GM12878 (cell line): ENCODE measurements around the gene SLC22A3. TPM values are rescaled to one million over a fixed set of nuclear protein-coding genes. Genes with fewer than 3 reads are reported as not detected.
"Not testable (repeated sequence)": the region's sequence is repeated elsewhere in the genome, so short reads cannot be mapped to it uniquely, and the experiment has no call there.

ENCODE experiments used
- ATAC-seq: fragments of 200-7000 bp; cut with Tn5 transposase; 3 replicates; pipeline ENCODE4 v1.9.1; 2020; ENCODE audit warnings: mild to moderate bottlenecking, moderate library complexity
- BruUV-seq: library from RNA; stranded (reverse); fragments of 400-500 nt; replicated peaks from 2 replicates; lab custom pipeline; 2021; lab: Mats Ljungman, UMichigan
- CTCF ChIA-PET: fragments of 300-600 bp; sonication (Branson Sonifier 250); formaldehyde crosslinking; extraction: SDS; loops from one replicate; lab custom pipeline; 2021; ENCODE audit warnings: inconsistent platforms; lab: Yijun Ruan, JAX
- POLR2A ChIA-PET: fragments of 350-600 bp; formaldehyde crosslinking; extraction: SDS; loops from one replicate; lab custom pipeline; 2021; ENCODE audit warnings: inconsistent platforms; lab: Charles Lee
- RAD21 ChIA-PET: fragments of 300-600 bp; sonication (Branson Sonifier 250); formaldehyde crosslinking; loops from one replicate; lab custom pipeline; 2023; ENCODE audit warnings: antibody characterized with exemption; ENCODE audit not compliant: unreplicated experiment; lab: Charles Lee
- SMC1A ChIA-PET: fragments of 300-600 bp; sonication (Branson Sonifier 250); formaldehyde crosslinking; loops from one replicate; lab custom pipeline; 2023; ENCODE audit not compliant: unreplicated experiment, uncharacterized antibody; lab: Charles Lee
- DNase-seq: peaks from one replicate; pipeline ENCODE4 v3.0.0-alpha.2; 2011; ENCODE audit warnings: low read depth, low spot score
- FAIRE-seq: peaks from 3 replicates; lab custom pipeline; 2011; peaks lifted over from hg19 to GRCh38; lab: Jason Lieb, UNC
- H2AFZ ChIP-seq: 2 replicates; pipeline ENCODE4 v1.6.0; 2011; ENCODE audit warnings: low read depth, low read length, control low read depth; ENCODE audit not compliant: control insufficient read depth
- H3K27ac ChIP-seq: 2 replicates; pipeline ENCODE4 v1.5.1; 2011; ENCODE audit warnings: control low read depth; ENCODE audit not compliant: control insufficient read depth, insufficient read depth
- H3K27me3 ChIP-seq, 2 experiments: replicated peaks in 1 of 2; 2 replicates each; pipeline versions ENCODE4 v1.6.0 to v1.6.1; 2011; ENCODE audit warnings: low read length in 1 of 2; ENCODE audit not compliant: control insufficient read depth in 2 of 2, insufficient read depth in 2 of 2
- H3K36me3 ChIP-seq, 2 experiments: 2 replicates each; pipeline ENCODE4 v1.5.1; 2011; ENCODE audit warnings: low read length in 1 of 2; ENCODE audit not compliant: control insufficient read depth in 2 of 2, insufficient read depth in 2 of 2
- H3K4me1 ChIP-seq: 2 replicates; pipeline ENCODE4 v1.6.1; 2011; ENCODE audit warnings: mild to moderate bottlenecking, low read length, moderate library complexity, mixed read lengths; ENCODE audit not compliant: control insufficient read depth, insufficient read depth
- H3K4me2 ChIP-seq: 2 replicates; pipeline ENCODE4 v1.6.0; 2011; ENCODE audit warnings: control low read depth; ENCODE audit not compliant: control insufficient read depth, insufficient read depth
- H3K4me3 ChIP-seq: fragments of 200-600 bp; sonication (generic); 2 replicates; pipeline ENCODE4 v1.5.1; 2016
- H3K79me2 ChIP-seq: 2 replicates; pipeline ENCODE4 v1.6.0; 2011; ENCODE audit warnings: low read length; ENCODE audit not compliant: control insufficient read depth, insufficient read depth
- H3K9ac ChIP-seq: 2 replicates; pipeline ENCODE4 v1.8.0; 2011; ENCODE audit warnings: low read length, control low read depth, mixed read lengths; ENCODE audit not compliant: control insufficient read depth, insufficient read depth
- H3K9me3 ChIP-seq: replicated peaks from 3 replicates; pipeline ENCODE4 v1.5.1; 2011; ENCODE audit warnings: mild to moderate bottlenecking, low read length; ENCODE audit not compliant: control insufficient read depth, insufficient read depth
- H4K20me1 ChIP-seq: 2 replicates; pipeline ENCODE4 v1.6.0; 2011; ENCODE audit not compliant: control insufficient read depth, insufficient read depth
- CBFB ChIP-seq: IDR thresholded peaks from 2 replicates; pipeline ENCODE4 v1.6.1; 2016; ENCODE audit warnings: antibody characterized with exemption, low read depth
- CREB1 ChIP-seq: IDR thresholded peaks from 2 replicates; pipeline ENCODE4 v1.6.1; 2012; ENCODE audit warnings: low read depth, mild to moderate bottlenecking, inconsistent platforms
- SMAD1 ChIP-seq: fragments of 450-650 bp; IDR thresholded peaks from 2 replicates; pipeline ENCODE4 v1.6.1; 2018; ENCODE audit warnings: mild to moderate bottlenecking, low read depth; ENCODE audit not compliant: partially characterized antibody
- WGBS: methylation state at CpG from one replicate; pipeline ENCODE4 v1.1.6; 2016; ENCODE audit warnings: low lambda C conversion rate; ENCODE audit not compliant: insufficient replicate concordance, insufficient coverage; ENCODE audit errors: missing lambda C conversion rate; 5-methylcytosine and 5-hydroxymethylcytosine counted together
- in situ Hi-C: fragments of 300-500 bp; cut with MboI; formaldehyde crosslinking; loops from 9 replicates; pipeline ENCODE4 v1.14.3; 2018; ENCODE audit warnings: mixed read lengths
- intact Hi-C: fragments of 100-400 bp; cut with micrococcal nuclease; formaldehyde crosslinking; loops from one replicate; pipeline ENCODE4 v1.14.2; 2022; ENCODE audit not compliant: unreplicated experiment
- polyA plus RNA-seq, 11 experiments: library from polyadenylated mRNA; depleted of rRNA in 4 of 11; unstranded in 6 of 11; stranded (reverse) in 5 of 11; fragments of >200 nt; fragmentation: Nextera tagmentation in 4 of 11; fragmentation: Illumina TruSeq in 1 of 11; extraction: Ambion mirVana in 4 of 11; extraction: Trizol in 1 of 11; gene quantifications; 1 replicate in 1 of 11; 2 replicates in 10 of 11; pipeline versions ENCODE4 v1.2.1 to v1.2.3, GENCODE V29; 2011 to 2016; ENCODE audit warnings: inconsistent platforms in 2 of 11, missing spikeins in 2 of 11, low read depth in 1 of 11
- total RNA-seq, 4 experiments: library from RNA; depleted of rRNA in 3 of 4; stranded (reverse); fragments of >200 nt in 3 of 4; fragmentation: Illumina TruSeq in 1 of 4; extraction: Trizol in 1 of 4; gene quantifications; 2 replicates each; pipeline versions ENCODE4 v1.2.1 to v1.2.3, GENCODE V29; 2013 to 2021
- TF ChIP-seq, protein P1 (sequence below): fragments of 450-650 bp; IDR thresholded peaks from 2 replicates; pipeline ENCODE4 v1.6.1; 2017; ENCODE audit warnings: antibody characterized with exemption, mild to moderate bottlenecking, moderate library complexity

Gene SLC22A3
- total and polyA plus RNA-seq, 10 of the 15 experiments (the other 5 are each of a cell fraction or from before 2014, with no cell fraction given), result 0.07 to 0.15 TPM; not detected in 8

DNA sequence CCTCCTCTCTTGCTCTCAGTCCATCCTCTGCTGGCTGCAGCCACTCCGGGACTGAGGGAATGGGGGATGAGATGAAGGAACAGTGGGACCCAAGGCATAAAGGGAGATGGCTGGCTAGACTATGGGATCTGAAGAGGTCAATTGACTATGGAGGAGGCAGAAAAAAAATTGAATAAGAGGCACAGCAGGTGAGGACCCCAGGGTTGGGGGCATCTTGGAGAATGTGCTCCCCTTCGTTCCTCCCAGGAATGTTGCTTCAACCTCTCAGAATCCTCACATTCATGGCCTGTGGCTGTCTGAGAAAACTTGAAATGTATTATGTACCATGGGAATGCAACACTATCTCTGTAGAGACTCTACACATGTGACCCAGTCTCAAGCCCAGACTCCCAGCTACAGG, 121.0 kb downstream of the SLC22A3 start:
- no TSS peak for BruUV-seq
- no peaks in the 10 kb centered on the region for H3K36me3 ChIP-seq
- intact Hi-C loops, result no loop called here
- H3K9ac ChIP-seq, result no peak overlapping the region
- ChIA-PET POLR2A (no interaction called here), SMC1A (no interaction called here)
- no peaks in the 10 kb centered on the region for H3K27me3 ChIP-seq
- TF ChIP-seq CBFB, result no peak
- no peak for TF ChIP-seq CREB1
- TF ChIP-seq, protein P1, sequence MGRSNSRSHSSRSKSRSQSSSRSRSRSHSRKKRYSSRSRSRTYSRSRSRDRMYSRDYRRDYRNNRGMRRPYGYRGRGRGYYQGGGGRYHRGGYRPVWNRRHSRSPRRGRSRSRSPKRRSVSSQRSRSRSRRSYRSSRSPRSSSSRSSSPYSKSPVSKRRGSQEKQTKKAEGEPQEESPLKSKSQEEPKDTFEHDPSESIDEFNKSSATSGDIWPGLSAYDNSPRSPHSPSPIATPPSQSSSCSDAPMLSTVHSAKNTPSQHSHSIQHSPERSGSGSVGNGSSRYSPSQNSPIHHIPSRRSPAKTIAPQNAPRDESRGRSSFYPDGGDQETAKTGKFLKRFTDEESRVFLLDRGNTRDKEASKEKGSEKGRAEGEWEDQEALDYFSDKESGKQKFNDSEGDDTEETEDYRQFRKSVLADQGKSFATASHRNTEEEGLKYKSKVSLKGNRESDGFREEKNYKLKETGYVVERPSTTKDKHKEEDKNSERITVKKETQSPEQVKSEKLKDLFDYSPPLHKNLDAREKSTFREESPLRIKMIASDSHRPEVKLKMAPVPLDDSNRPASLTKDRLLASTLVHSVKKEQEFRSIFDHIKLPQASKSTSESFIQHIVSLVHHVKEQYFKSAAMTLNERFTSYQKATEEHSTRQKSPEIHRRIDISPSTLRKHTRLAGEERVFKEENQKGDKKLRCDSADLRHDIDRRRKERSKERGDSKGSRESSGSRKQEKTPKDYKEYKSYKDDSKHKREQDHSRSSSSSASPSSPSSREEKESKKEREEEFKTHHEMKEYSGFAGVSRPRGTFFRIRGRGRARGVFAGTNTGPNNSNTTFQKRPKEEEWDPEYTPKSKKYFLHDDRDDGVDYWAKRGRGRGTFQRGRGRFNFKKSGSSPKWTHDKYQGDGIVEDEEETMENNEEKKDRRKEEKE, result no peak
- TF ChIP-seq SMAD1, result no peak
- TF ChIP-seq, all 136 proteins: peak for 0
- CTCF ChIA-PET, result no interaction called here
- no peak for DNase-seq
- H3K9me3 ChIP-seq, result no peaks in the 10 kb centered on the region; the same call in 2 of the 3 replicates
- no peak for ATAC-seq
- H4K20me1 ChIP-seq, result no peaks in the 10 kb centered on the region
- RAD21 ChIA-PET, result no interaction called here
- H3K27ac ChIP-seq, result no peak overlapping the region
- H3K79me2 ChIP-seq, result no peaks in the 10 kb centered on the region
- in situ Hi-C loops, result loop anchor here (25.0 kb wide), 1 partner anchor 757 kb away; no protein-coding TSS in a partner anchor
- FAIRE-seq, result no peak
- no peak overlapping the region for H3K4me3 ChIP-seq
- H2AFZ ChIP-seq, result no peak overlapping the region
- WGBS, result 0% methylated on average over 2 of the region's 2 CpGs
- H3K4me2 ChIP-seq, result no peak overlapping the region
- no peaks in the 10 kb centered on the region for H3K4me1 ChIP-seq

GRCh38 chr6:160476056-160476455, 127.9 kb downstream of the SLC22A3 start:
- RAD21 ChIA-PET, result not testable (repeated sequence)

DNA sequence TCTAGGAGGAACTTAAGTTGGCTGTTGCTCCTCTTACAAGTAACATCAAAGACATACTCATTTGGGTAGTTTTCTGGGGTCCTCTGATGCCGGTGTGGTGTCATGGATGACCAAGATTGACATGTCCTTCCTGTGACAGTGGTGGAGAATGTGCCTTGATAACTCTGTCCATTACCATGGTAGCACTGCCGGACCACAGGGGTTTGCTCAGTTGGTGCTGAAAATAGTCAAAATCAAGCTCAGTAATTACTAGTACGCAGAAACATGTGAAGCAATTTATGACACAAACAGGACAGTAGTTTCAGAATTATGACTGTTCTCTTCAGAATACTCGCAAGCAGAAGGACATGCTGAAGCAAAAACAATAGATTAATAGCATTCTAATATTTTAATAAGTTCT, 128.9 kb downstream of the SLC22A3 start:
- H3K4me1 ChIP-seq, DNase-seq, H3K4me3 ChIP-seq, H4K20me1 ChIP-seq, POLR2A ChIA-PET, H3K36me3 ChIP-seq, ATAC-seq, H3K9ac ChIP-seq, in situ Hi-C loops, H3K79me2 ChIP-seq, intact Hi-C loops, CTCF ChIA-PET, H3K9me3 ChIP-seq, H2AFZ ChIP-seq, RAD21 ChIA-PET, H3K27ac ChIP-seq, SMC1A ChIA-PET, FAIRE-seq, BruUV-seq, H3K4me2 ChIP-seq, H3K27me3 ChIP-seq: not testable (repeated sequence)
- WGBS, result 2% methylated on average over 3 of the region's 4 CpGs

More at GRCh38 chr6:160476056-160476455, 127.9 kb downstream of the SLC22A3 start:
- H3K27ac ChIP-seq, CTCF ChIA-PET, BruUV-seq, H3K27me3 ChIP-seq, H3K4me1 ChIP-seq, H3K36me3 ChIP-seq, intact Hi-C loops, FAIRE-seq, H3K79me2 ChIP-seq, in situ Hi-C loops, DNase-seq, H2AFZ ChIP-seq, H4K20me1 ChIP-seq, POLR2A ChIA-PET, ATAC-seq, H3K4me3 ChIP-seq, H3K9ac ChIP-seq, H3K9me3 ChIP-seq, H3K4me2 ChIP-seq: not testable (repeated sequence)
- SMC1A ChIA-PET, result interaction anchor here (0.7 kb wide), 1 partner anchor 613 kb away, joined by 3 read pairs; no protein-coding TSS in a partner anchor
- 27% methylated on average over 4 of the region's 4 CpGs for WGBS
